HG03521 (cell line): ENCODE measurements around the gene EPHA3.

Experiments used
- ATAC-seq: cut with Tn5 transposase; IDR thresholded peaks from one replicate; pipeline ENCODE4 v1.9.1; 2021; ENCODE audit warnings: mild to moderate bottlenecking, moderate library complexity; ENCODE audit not compliant: unreplicated experiment

The EPHA3 gene

DNA sequence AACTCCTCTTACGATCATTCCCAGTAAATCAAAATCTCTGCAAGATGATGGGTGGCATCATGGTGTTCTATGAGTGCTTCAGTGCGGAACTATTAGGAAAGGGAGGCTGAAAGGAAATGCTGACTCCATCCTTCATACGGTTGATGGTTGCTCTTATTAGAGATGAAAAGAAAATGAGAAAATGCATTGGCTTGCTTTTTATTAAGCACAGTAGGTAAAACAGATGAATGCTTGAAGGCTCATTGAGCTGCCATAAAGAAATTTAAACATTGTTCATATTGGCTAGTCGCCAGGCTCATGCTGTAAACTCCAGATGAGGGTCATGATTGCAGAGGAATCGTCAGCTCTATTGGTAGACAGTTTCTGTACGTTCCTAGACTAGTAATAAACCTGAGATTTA is 115.8 kb downstream of the EPHA3 start:
- ATAC-seq, result no peak

- no peak for ATAC-seq
Measured at GRCh38 chr3:89227218-89227617, 119.8 kb downstream of the EPHA3 start.

DNA sequence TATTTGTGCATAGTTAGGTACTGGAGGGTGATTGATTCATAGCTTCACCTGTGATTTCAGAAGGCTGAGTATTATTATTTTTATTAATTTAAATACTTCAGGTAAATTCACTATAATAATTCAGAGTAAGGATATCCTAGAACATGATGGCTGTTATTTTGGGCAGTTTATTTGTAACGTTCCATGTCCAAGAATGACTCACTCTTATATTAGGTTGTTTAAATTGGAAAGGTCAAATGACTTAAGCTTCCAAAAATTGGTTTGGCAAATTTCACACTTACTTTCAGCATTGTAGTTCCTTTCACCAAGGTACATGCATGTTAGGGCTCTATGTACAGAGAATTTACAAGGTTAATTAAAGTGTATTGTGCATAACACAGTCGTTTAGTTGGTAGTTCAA is 120.2 kb downstream of the EPHA3 start:
- no peak for ATAC-seq

DNA sequence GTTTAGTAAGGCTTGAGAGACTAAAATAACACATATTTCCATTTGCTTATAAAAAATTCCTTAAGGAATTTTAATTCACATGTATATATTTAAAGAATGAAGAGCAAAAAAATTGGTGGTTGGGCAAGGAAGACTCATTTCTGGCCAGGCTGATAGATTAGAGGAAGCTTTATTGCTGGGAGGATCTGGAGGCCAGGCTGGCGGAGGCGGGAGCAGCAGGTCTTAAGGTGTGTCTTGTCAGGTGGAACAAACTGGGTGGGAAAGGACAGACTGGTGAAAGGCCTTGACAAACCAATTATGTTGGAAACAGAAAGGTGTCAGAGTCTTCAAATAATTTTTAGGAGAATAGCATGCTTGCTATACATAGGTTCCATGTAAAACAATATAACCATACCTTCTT is 124.7 kb downstream of the EPHA3 start:
- ATAC-seq, result no peak

DNA sequence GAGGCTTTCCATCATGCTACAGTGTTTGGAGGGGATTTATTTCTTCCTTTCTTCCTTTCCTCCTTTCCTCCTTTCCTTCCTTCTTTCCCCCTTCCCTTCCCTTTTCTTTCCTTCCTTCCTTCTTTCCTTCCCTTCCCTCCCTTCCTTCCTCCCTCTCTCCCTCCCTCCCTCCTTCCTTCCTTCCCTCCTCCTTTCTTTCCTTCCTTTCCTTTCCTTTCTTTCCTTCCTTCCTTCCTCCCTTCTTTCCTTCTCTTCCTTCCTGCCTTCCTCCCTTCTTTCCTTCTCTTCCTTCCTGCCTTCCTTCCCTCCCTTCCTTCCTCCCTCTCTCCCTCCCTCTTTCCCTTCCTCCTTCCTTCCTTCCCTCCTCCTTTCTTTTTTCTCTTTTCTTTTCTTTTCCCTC is 127.2 kb downstream of the EPHA3 start:
- ATAC-seq, result no peak

- no peak for ATAC-seq
Measured at GRCh38 chr3:89238846-89239245, 131.4 kb downstream of the EPHA3 start.

DNA sequence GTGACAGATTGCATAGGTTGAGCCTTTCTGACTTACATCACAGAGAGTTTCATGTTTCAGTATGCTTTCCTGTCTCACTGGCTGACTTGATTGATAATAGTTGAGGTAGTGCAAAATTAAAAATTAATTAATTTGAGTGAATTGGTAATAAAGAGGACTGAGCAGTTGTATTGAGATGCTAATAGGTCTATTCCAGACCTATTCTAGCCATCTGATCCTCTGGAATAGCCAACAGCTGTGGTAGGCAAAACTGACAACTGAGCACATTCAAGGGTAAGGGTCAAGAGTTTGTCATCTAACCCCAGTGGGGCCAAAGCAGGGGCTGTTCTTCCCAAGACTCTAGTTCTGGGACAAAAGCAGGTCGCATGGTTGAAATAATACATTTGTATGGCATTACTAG is 132.4 kb downstream of the EPHA3 start:
- ATAC-seq, result no peak

- ATAC-seq, result no peak
Measured at GRCh38 chr3:89245612-89246011, 138.2 kb downstream of the EPHA3 start.

DNA sequence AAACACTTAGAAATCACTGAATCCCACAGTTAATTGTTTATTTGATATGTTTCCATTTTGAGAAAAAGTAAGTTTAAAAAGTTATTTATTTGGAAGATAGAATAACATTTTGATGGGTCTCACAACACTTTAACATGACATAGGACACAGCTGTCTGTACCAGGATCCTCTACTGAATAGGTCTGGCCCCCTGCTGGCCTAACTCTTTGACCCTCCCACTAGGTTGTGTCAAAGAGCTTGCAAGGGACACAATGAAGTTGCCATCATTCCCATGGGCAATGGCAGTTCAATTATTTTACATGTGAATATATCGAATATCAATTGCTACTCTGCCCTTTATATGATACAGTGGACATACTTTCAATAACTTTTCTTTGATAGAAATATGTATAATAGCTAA is 138.9 kb downstream of the EPHA3 start:
- no peak for ATAC-seq

- no peak for ATAC-seq
Measured at GRCh38 chr3:89250742-89251141, 143.3 kb downstream of the EPHA3 start.

DNA sequence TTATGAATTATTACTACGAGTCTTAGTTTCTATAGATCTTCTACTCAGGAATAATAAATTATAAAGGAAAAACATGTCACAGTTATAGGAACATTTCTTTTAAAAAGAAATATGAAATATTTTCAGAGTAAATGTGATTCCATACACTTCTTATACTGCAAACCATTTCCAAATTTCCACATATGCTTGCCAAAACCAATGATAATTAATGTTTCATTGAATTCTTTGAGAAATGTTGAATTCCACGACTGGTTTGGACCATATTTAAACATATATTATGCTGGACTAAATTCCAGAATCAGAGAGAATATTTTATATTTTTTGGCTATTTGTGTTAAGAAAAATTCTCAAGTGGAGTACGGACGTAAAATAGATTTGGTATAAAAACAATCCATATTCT is 144.6 kb downstream of the EPHA3 start:
- no peak for ATAC-seq

DNA sequence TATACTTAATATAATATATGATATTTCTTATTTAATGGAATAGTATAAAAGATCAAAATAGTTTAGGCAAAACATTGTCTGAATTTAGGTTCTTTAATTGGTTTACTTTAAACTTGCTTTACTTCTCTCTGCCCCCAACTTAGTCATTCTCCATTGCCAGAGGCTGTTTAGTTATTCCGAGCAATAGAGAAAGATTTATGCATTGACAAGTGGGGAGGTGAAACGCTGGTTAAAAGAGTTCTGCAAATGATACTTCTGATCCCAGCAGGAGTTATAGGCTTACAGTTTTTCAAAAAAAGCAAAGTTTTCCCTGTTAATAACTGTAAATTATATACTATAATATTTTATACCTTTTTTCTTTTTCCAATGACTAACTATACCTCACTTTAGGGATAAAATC is 145.4 kb downstream of the EPHA3 start:
- ATAC-seq, result no peak

DNA sequence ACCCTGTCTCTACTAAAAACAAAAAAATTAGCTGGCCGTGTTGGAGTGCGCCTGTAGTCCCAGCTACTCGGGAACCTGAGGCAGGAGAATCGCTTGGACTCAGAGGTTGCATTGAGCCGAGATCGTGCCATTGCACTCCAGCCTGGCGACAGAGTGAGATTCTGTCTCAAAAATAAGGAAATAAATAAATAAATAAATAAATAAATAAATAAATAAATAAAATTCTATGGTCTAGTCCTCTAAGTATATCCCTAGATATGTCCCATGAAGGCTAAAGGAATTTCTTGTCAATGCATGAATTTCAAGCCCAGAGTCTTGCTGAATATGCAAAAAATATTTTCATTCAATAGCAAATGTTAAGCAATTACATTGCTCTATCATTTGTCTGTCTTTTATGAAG is 149.0 kb downstream of the EPHA3 start:
- ATAC-seq, result no peak

DNA sequence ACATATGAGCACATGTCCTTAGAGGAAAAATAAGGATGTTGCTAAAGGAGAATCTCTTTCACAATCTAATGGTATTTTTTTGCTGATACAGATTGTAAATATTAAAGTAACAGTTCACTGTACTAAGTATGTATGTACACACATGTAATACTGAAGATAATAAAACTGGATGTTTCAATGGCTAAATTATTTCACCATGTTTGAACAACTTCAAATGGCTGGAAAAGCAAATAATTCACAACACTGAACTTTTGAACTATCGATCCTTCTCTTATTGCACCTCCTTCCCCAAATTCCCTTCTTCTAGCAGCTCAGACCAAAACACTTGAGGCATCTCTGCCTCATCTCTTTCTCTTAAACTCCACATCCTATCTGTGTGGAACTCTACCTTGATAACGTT is 149.5 kb downstream of the EPHA3 start:
- ATAC-seq, result no peak

DNA sequence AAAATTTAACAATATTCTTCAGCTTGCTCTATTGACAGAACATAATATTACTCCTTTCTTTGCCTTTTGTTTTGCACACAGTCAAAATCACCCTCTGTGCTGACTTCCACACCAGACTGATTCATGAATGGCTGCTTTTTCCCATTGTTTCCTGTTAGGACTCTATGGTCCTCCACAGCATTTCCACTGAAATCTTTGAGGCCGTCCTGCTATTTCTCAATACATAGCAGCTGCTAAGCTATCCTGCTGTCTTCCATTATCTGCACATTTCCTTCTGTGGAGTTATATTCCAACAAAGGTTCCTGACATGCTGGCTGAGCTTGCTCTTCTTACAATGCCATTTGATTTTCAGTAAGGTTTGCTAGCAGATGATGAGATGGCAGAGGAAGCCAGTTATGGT is 153.3 kb downstream of the EPHA3 start:
- no peak for ATAC-seq

- ATAC-seq, result no peak
Measured at GRCh38 chr3:89261673-89262072, 154.3 kb downstream of the EPHA3 start.

GRCh38 chr3:89262309-89262929 is 155.0 kb downstream of the EPHA3 start:
- ATAC-seq, result no peak

GRCh38 chr3:89264037-89264560 is 156.7 kb downstream of the EPHA3 start:
- no peak for ATAC-seq

- ATAC-seq, result no peak
Measured at GRCh38 chr3:89266074-89266473, 158.7 kb downstream of the EPHA3 start.

GRCh38 chr3:89268059-89268458 is 160.6 kb downstream of the EPHA3 start:
- ATAC-seq, result no peak

DNA sequence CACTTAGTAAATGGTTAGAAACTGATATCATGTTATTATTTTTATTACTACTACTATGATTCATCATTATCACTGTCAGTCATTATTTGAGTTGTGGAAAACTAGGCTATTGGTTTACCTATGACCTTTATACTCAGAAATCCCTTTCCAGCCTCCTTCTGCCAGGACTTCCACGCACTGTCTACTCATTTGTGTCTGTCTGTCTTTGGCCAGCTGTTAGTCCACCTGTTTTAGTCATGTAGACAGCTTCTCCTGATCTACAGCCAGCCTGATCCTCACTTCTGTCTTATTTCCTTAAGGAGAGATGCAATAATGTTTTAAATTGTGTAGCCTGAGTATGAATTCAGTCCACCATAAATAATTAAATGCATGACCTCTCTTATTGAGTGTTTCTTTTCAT is 162.8 kb downstream of the EPHA3 start:
- ATAC-seq, result no peak

DNA sequence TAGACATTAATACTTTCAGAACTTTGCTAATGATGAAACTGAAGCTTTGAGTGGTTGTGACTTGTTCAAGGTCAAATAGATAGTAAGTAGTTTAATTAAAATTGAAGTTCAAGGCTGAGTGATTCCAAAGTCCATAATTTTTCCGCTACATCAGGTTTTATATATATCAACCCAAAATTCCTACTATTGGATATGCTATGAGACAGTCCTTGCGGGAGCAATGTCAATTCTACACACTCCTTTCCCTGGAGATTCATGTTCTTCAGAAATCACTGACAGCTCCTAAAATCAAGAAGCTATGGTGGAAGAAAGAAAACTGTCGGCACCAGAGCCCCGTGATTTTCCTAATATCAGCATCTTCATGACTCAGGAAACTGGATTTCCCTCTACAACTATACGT is 167.6 kb downstream of the EPHA3 start:
- no peak for ATAC-seq

DNA sequence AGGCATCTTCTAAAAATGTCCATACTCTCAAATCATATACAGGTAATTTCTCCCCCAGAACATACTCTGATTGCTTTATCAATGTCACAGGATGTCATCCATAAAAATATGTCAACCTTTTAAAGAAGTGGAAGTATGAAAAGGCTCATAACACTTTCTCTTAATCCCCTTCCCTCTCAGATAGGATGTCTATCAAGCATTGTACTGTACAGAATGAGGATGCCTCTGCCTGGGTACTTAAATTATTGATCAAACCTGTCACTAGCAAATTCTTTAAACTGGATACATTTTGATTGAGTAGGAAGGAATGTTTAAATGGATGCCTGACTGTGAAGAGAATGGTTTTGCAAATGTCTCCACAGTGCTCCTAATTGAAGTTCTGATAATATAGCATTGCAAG is 168.7 kb downstream of the EPHA3 start:
- no peak for ATAC-seq
